Psoas muscle (tissue), 8 donors: ENCODE results near the gene NTNG1. TPM values are rescaled to one million over a fixed set of nuclear protein-coding genes. Genes with fewer than 3 reads are reported as not detected.

Source experiments
- ATAC-seq, 4 donors: fragments of 200-7000 bp; cut with Tn5 transposase; one replicate each; pipeline ENCODE4 v1.9.1; 2020; ENCODE audit warnings: moderate library complexity in 3 of 4, mild to moderate bottlenecking in 2 of 4
- DNase-seq, 2 donors: peaks; one replicate each; pipeline ENCODE4 v3.0.0-alpha.2; 2020
- H3K27ac ChIP-seq: fragments of 200-600 bp; one replicate; pipeline ENCODE4 v1.8.0; 2022
- H3K27me3 ChIP-seq, 3 donors: fragments of 200-600 bp in 1 of 3; one replicate each; pipeline versions ENCODE4 v1.6.1 to v1.8.0; 2013 to 2022; ENCODE audit warnings: low read length in 2 of 3, mild to moderate bottlenecking in 2 of 3, moderate library complexity in 1 of 3; ENCODE audit not compliant: insufficient read depth in 3 of 3
- H3K36me3 ChIP-seq, 2 donors: fragments of 200-600 bp in 1 of 2; one replicate each; pipeline versions ENCODE4 v1.6.1 to v1.8.0; 2013 to 2022; ENCODE audit warnings: low read depth in 1 of 2, mild to moderate bottlenecking in 1 of 2, moderate library complexity in 1 of 2; ENCODE audit not compliant: insufficient read depth in 1 of 2
- H3K4me1 ChIP-seq: fragments of 200-600 bp; one replicate; pipeline ENCODE4 v1.8.0; 2022
- H3K4me3 ChIP-seq: fragments of 200-600 bp; one replicate; pipeline ENCODE4 v1.8.0; 2022; ENCODE audit warnings: mild to moderate bottlenecking
- H3K9me3 ChIP-seq: fragments of 200-600 bp; one replicate; pipeline ENCODE4 v1.8.0; 2022
- WGBS, 3 donors: extraction: QIAGEN DNeasy Blood & Tissue Kit; methylation state at CpG; one replicate each; pipeline versions ENCODE4 v1.1.6 to v1.1.7; 2013; 5-methylcytosine and 5-hydroxymethylcytosine counted together
- intact Hi-C, 2 donors: fragments of 100-400 bp; cut with DNase I; formaldehyde crosslinking; loops; one replicate each; pipeline versions ENCODE4 v1.11.0 to v1.14.2; 2022
- polyA plus RNA-seq, 3 donors: library from polyadenylated mRNA; stranded (reverse); fragments of 200-250 nt; gene quantifications; one replicate each; pipeline ENCODE4 v1.2.3, GENCODE V29; 2013
- total RNA-seq, 4 donors: library from RNA; stranded (reverse); fragmentation: NEBNext Ultra II Directional in 2 of 4; extraction: Animal tissue kit (Norgen Biotek cat#: 25700) in 2 of 4; gene quantifications; one replicate each; pipeline versions ENCODE4 v1.2.1 to v1.2.4, GENCODE V29; 2021 to 2023
- TF ChIP-seq, protein P1 (sequence below): fragments of 200-600 bp; IDR thresholded peaks from one replicate; pipeline ENCODE4 v1.8.0; 2022; ENCODE audit warnings: antibody characterized with exemption
- donor health status: healthy with polysubstance abuse.
- donor health status: DM: no; HTN: no; CAD: no; lungs with moderate emphysema.
- donor health status: Bipolar disorder and iron deficiency.
- donor health status: healthy.
- donor health status: DM: yes; HTN: yes; CAD: no.
- donor health status: DM: no; HTN: no; CAD: no.
- donor health status: DM: no; HTN: no; CAD: no.
- donor health status: DM: yes; HTN: yes; CAD: no.

NTNG1 gene
- total and polyA plus RNA-seq, 7 donors: 0.01 to 0.34 (median 0.27) TPM; not detected in 4

DNA sequence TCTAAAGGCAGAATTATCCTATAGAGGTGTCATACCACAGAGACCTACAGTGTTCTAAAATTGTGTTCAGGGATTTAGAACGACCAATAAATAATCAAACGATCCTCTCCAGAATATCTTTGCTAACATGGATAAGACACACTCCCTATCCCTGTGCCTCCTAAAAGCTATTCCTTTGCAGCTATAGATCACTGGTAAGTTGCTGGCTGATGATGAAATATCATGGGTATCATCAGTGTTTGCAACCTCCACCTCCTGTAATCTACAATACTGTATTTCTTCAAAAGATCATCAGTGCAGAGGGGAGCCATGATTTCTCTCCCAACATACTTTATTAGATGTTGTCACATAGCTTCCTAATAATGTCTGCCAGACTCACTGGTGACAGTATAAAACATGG, 201.9 kb downstream of the NTNG1 start:
- H3K4me3 ChIP-seq: no peak overlapping the region
- 87 to 92% (median 88%) methylated on average over 2 of the region's 2 CpGs for WGBS, 3 donors
- DNase-seq (no peak), ATAC-seq (no peak)
- no peaks in the 10 kb centered on the region for H3K36me3 ChIP-seq
- no peaks in the 10 kb centered on the region for H3K27me3 ChIP-seq
- H3K9me3 ChIP-seq: no peaks in the 10 kb centered on the region
- H3K4me1 ChIP-seq: no peaks in the 10 kb centered on the region
- H3K27ac ChIP-seq: no peak overlapping the region
- intact Hi-C loops: no loop called here
- TF ChIP-seq, protein P1, sequence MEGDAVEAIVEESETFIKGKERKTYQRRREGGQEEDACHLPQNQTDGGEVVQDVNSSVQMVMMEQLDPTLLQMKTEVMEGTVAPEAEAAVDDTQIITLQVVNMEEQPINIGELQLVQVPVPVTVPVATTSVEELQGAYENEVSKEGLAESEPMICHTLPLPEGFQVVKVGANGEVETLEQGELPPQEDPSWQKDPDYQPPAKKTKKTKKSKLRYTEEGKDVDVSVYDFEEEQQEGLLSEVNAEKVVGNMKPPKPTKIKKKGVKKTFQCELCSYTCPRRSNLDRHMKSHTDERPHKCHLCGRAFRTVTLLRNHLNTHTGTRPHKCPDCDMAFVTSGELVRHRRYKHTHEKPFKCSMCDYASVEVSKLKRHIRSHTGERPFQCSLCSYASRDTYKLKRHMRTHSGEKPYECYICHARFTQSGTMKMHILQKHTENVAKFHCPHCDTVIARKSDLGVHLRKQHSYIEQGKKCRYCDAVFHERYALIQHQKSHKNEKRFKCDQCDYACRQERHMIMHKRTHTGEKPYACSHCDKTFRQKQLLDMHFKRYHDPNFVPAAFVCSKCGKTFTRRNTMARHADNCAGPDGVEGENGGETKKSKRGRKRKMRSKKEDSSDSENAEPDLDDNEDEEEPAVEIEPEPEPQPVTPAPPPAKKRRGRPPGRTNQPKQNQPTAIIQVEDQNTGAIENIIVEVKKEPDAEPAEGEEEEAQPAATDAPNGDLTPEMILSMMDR: no peak

DNA sequence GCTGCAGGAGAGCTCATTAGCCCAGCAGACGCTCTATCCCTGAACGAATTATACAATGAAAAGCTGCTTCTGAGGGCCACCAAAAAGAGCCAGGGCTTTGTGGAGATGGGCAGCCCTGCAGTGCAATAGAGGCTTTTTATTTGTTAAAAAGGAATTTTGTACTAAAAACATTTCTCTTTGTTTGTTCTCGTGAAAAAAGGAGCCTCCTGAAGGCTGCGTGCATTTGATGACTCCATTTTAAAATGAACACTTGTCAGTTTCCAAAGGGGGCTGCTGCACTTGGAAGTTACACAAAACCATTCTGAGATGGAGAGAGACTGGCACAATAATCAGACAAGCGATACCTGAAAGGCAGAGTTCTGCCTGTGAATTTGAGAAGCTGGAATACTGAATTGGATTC, 202.8 kb downstream of the NTNG1 start:
- Histone ChIP-seq H3K27ac (no peak overlapping the region), H3K4me3 (no peak overlapping the region), H3K36me3 (no peaks in the 10 kb centered on the region), H3K27me3 (no peaks in the 10 kb centered on the region), H3K4me1 (no peaks in the 10 kb centered on the region), H3K9me3 (no peaks in the 10 kb centered on the region)
- DNase-seq (no peak), ATAC-seq (no peak)
- 86 to 89% (median 88%) methylated on average over 5 of the region's 5 CpGs for WGBS, 3 donors
- TF ChIP-seq, protein P1: no peak
- intact Hi-C loops: no loop called here

DNA sequence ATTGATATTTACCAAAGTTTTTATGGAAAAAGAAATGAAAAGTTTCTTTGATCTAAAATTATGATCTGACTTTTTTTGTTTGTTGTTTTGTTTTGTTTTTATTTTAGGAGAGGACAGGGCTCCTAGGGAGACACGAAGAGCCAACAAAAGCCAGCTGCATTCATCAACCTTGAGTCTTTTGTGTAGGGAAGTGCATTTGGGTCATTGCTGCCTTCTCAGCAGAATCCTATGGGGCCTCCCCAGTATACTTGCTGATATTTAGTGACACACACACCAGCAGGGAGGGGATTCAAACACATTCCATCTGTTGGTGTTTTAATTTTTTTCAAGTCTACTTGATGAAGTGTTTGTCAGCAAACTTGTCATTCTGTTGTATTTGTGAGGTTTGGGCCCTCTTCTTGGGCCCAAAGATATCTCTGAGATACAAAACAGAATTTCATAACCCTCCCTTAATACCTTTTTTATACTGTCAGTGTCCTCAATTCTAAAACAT, 203.5 kb downstream of the NTNG1 start:
- H3K9me3 ChIP-seq: no peaks in the 10 kb centered on the region
- 34 to 36% (median 35%) methylated on average over 1 of the region's 1 CpG for WGBS, 3 donors
- ATAC-seq (no peak), DNase-seq (no peak)
- H3K36me3 ChIP-seq: no peaks in the 10 kb centered on the region
- H3K27ac ChIP-seq: no peak overlapping the region
- TF ChIP-seq, protein P1: no peak
- no peaks in the 10 kb centered on the region for H3K27me3 ChIP-seq
- no peak overlapping the region for H3K4me3 ChIP-seq
- intact Hi-C loops: no loop called here
- no peaks in the 10 kb centered on the region for H3K4me1 ChIP-seq

DNA sequence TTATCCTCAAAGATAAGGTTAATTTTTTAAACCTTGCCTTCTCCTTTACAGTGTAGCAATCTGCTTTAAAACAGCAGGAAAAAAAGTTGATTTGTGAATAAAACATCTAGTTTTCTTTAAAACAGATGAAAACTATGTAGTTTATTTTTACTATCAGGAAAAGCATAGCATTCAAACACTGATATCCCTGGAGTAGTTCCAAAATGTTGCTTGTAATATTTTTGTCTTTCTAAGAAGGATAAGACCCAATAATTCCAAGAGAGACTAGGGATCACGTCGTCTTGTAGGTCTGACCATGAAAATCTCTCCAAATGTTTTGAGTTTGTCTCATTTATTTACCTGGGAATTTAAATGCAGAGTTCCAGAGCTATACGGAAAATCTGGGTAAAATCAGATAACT, 204.0 kb downstream of the NTNG1 start:
- WGBS, 3 donors: 22 to 41% (median 27%) methylated on average over 3 of the region's 3 CpGs
- H3K9me3 ChIP-seq: no peaks in the 10 kb centered on the region
- no peaks in the 10 kb centered on the region for H3K4me1 ChIP-seq
- intact Hi-C loops: no loop called here
- H3K27ac ChIP-seq: no peak overlapping the region
- TF ChIP-seq, protein P1: no peak
- DNase-seq (no peak), ATAC-seq (no peak)
- H3K36me3 ChIP-seq: no peaks in the 10 kb centered on the region
- no peaks in the 10 kb centered on the region for H3K27me3 ChIP-seq
- no peak overlapping the region for H3K4me3 ChIP-seq

DNA sequence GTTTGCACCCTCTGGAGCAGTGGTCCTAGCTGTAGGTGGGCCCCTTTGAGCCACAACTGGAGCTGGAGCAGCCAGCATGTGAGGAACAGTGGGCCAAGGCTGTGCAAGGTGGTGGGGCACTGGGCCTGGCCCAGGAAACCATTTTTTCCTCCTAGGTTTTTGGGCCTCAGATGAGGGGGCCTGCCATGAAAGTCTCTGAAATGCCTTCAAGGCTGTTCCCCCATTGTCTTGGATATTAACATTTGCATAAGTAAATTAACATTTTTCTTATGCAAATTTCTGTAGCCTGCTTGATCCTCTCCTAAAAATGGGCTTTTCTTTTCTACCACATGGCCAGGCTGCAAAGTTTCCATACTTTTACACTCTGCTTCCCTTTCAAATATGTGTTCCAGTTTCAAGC, 212.0 kb downstream of the NTNG1 start:
- intact Hi-C loops: no loop called here
- DNase-seq (no peak), ATAC-seq (no peak)
- Histone ChIP-seq H3K27me3 (no peaks in the 10 kb centered on the region), H3K9me3 (no peaks in the 10 kb centered on the region), H3K27ac (no peak overlapping the region), H3K36me3 (no peaks in the 10 kb centered on the region), H3K4me1 (no peaks in the 10 kb centered on the region), H3K4me3 (no peak overlapping the region)
- TF ChIP-seq, protein P1: no peak
